Uterus (tissue), 4 donors: ENCODE results near the gene MEF2A. TPM values are rescaled to one million over a fixed set of nuclear protein-coding genes. Genes with fewer than 3 reads are reported as not detected.

ENCODE experiments used
- DNase-seq, 2 donors: peaks; one replicate each; pipeline ENCODE4 v3.0.0-alpha.2; 2019 to 2020
- H3K27ac ChIP-seq, 2 donors: fragments of 200-600 bp; sonication (generic); 1 replicate in 1 of 2; 2 replicates in 1 of 2; pipeline ENCODE4 v1.5.1; 2016 to 2018
- H3K27me3 ChIP-seq, 2 donors: fragments of 200-600 bp; sonication (generic); one replicate each; pipeline ENCODE4 v1.5.1; 2018 to 2019; ENCODE audit warnings: control low read depth in 1 of 2
- H3K36me3 ChIP-seq, 2 donors: fragments of 200-600 bp; sonication (generic); one replicate each; pipeline ENCODE4 v1.5.1; 2019; ENCODE audit warnings: control low read depth in 1 of 2
- H3K4me1 ChIP-seq, 2 donors: fragments of 200-600 bp; sonication (generic); one replicate each; pipeline ENCODE4 v1.5.1; 2018 to 2019; ENCODE audit warnings: control low read depth in 1 of 2
- H3K4me3 ChIP-seq, 2 donors: fragments of 200-600 bp; sonication (generic); 1 replicate in 1 of 2; 2 replicates in 1 of 2; pipeline ENCODE4 v1.5.1; 2018 to 2019; ENCODE audit warnings: mild to moderate bottlenecking in 1 of 2
- H3K9me3 ChIP-seq, 2 donors: fragments of 200-600 bp; sonication (generic); one replicate each; pipeline ENCODE4 v1.5.1; 2019; ENCODE audit warnings: control low read depth in 1 of 2
- POLR2A ChIP-seq, 2 donors: fragments of 450-650 bp; IDR thresholded peaks; one replicate each; pipeline ENCODE4 v1.6.1; 2016; ENCODE audit warnings: antibody characterized with exemption in 2 of 2, mild to moderate bottlenecking in 1 of 2, moderate library complexity in 1 of 2
- intact Hi-C: fragments of 100-400 bp; cut with DNase I; formaldehyde crosslinking; loops from one replicate; pipeline ENCODE4 v1.15.1; 2023; ENCODE audit warnings: low total_unique reads
- total RNA-seq, 4 donors: library from RNA; depleted of rRNA in 3 of 4; stranded (reverse); fragments of >200 nt in 3 of 4; gene quantifications; one replicate each; pipeline versions ENCODE4 v1.1.0 to v1.2.4, GENCODE V29; 2014 to 2023
- TF ChIP-seq, protein P1 (sequence below), 4 experiments: fragments of 200-600 bp in 2 of 4; fragments of 450-650 bp in 2 of 4; sonication (generic) in 2 of 4; IDR thresholded peaks; one replicate each; pipeline ENCODE4 v1.5.1; 2016 to 2019; ENCODE audit warnings: antibody characterized with exemption in 4 of 4, mild to moderate bottlenecking in 2 of 4, moderate library complexity in 1 of 4
- donor health status: DM: yes; HTN: yes; CAD: no.

The MEF2A gene
- total RNA-seq, 4 donors from 2014 or later = 78.6 to 138 (median 105) TPM

GRCh38 chr15:99668533-99669182 is 102.9 kb downstream of the MEF2A start:
- intact Hi-C loops = no loop called here
- Histone ChIP-seq H3K27me3 (no peaks in the 10 kb centered on the region), H3K9me3 (no peaks in the 10 kb centered on the region), H3K4me3 (no peak overlapping the region), H3K36me3 (no peaks in the 10 kb centered on the region), H3K27ac (peak overlapping the region in 1 of 2 donors; percentile 49), H3K4me1 (no peaks in the 10 kb centered on the region)
- no peak for TF ChIP-seq POLR2A (IDR thresholded peaks at IDR 0.05)
- TF ChIP-seq, protein P1, sequence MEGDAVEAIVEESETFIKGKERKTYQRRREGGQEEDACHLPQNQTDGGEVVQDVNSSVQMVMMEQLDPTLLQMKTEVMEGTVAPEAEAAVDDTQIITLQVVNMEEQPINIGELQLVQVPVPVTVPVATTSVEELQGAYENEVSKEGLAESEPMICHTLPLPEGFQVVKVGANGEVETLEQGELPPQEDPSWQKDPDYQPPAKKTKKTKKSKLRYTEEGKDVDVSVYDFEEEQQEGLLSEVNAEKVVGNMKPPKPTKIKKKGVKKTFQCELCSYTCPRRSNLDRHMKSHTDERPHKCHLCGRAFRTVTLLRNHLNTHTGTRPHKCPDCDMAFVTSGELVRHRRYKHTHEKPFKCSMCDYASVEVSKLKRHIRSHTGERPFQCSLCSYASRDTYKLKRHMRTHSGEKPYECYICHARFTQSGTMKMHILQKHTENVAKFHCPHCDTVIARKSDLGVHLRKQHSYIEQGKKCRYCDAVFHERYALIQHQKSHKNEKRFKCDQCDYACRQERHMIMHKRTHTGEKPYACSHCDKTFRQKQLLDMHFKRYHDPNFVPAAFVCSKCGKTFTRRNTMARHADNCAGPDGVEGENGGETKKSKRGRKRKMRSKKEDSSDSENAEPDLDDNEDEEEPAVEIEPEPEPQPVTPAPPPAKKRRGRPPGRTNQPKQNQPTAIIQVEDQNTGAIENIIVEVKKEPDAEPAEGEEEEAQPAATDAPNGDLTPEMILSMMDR (IDR thresholded peaks at IDR 0.05) = no peak
- no peak for DNase-seq

DNA sequence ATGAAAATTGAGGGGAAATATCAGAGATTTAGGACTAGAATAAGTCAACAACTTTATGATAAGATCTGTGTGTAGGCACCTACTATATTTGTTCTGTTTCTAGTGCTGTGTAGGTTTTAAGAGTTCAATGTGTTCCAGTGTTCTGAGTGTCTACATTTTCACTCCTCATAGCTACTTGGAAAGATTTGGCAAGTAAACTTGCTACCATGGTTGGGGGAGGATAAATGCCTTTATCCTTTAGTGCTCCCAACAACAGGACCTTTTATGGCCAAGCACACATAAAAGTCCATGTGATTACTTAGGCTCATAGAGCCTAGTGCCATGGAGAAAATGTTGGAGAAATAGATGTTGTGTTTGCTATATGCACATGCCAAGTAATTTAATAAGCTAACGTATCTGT is 103.5 kb downstream of the MEF2A start:
- Histone ChIP-seq H3K27ac (peak overlapping the region in 1 of 2 donors; percentile 49), H3K27me3 (no peaks in the 10 kb centered on the region), H3K9me3 (no peaks in the 10 kb centered on the region), H3K4me1 (no peaks in the 10 kb centered on the region), H3K36me3 (no peaks in the 10 kb centered on the region), H3K4me3 (no peak overlapping the region)
- intact Hi-C loops = no loop called here
- no peak for DNase-seq
- TF ChIP-seq POLR2A (IDR thresholded peaks at IDR 0.05) = no peak
- TF ChIP-seq, protein P1 (IDR thresholded peaks at IDR 0.05) = no peak

DNA sequence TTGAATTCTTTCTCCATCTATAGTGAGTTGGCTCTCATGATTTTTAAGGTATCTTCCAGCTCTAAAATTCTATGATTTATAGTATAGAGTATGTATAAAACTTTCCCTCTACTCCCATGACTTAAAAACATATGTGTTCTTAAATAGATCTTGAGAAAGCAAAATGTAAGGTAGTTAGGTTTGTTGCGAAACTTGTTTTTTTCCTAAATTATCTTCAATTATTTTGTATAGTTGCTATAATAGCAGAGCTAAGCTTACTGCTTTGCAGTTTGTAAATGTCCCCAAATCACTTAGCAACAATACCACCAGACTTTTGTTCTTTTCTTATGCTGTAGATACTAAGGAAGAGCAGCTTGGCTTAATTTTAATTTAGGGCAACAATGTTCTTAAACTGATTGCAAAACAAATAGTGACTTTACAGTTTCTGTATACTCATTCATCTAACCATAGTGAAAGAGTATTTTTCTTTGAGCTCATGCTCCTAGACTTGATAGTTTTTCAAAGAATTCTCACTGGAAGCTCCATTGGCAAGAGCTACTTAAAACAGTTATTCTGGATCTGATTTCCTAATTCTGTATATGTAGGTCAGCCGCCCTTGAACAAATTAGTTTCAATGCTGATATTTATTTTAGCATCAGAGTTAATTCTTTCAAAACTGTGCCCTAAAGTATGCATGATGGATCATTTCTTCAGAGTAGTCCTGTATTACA is 106.3 kb downstream of the MEF2A start:
- H3K27ac ChIP-seq = no peak overlapping the region
- TF ChIP-seq, protein P1 (IDR thresholded peaks at IDR 0.05) = no peak
- no peak for TF ChIP-seq POLR2A (IDR thresholded peaks at IDR 0.05)
- H3K4me3 ChIP-seq = no peak overlapping the region
- H3K9me3 ChIP-seq = no peaks in the 10 kb centered on the region
- H3K4me1 ChIP-seq = no peaks in the 10 kb centered on the region
- H3K27me3 ChIP-seq = no peaks in the 10 kb centered on the region
- DNase-seq = no peak
- H3K36me3 ChIP-seq = no peaks in the 10 kb centered on the region
- intact Hi-C loops = no loop called here

GRCh38 chr15:99673111-99673510 is 107.3 kb downstream of the MEF2A start:
- no peak overlapping the region for H3K27ac ChIP-seq
- H3K36me3 ChIP-seq = no peaks in the 10 kb centered on the region
- no peak for DNase-seq
- no peaks in the 10 kb centered on the region for H3K27me3 ChIP-seq
- intact Hi-C loops = no loop called here
- no peaks in the 10 kb centered on the region for H3K4me1 ChIP-seq
- TF ChIP-seq POLR2A (IDR thresholded peaks at IDR 0.05) = no peak
- TF ChIP-seq, protein P1 (IDR thresholded peaks at IDR 0.05) = no peak
- no peak overlapping the region for H3K4me3 ChIP-seq
- H3K9me3 ChIP-seq = no peaks in the 10 kb centered on the region

GRCh38 chr15:99674279-99674678 is 108.5 kb downstream of the MEF2A start:
- intact Hi-C loops = no loop called here
- H3K36me3 ChIP-seq = no peaks in the 10 kb centered on the region
- TF ChIP-seq, protein P1 (IDR thresholded peaks at IDR 0.05) = no peak
- TF ChIP-seq POLR2A (IDR thresholded peaks at IDR 0.05) = no peak

More at GRCh38 chr15:99674279-99674678, 108.5 kb downstream of the MEF2A start:
- H3K4me3 ChIP-seq = no peak overlapping the region
- H3K4me1 ChIP-seq = no peaks in the 10 kb centered on the region
- no peaks in the 10 kb centered on the region for H3K9me3 ChIP-seq
- no peak overlapping the region for H3K27ac ChIP-seq
- DNase-seq = no peak
- H3K27me3 ChIP-seq = no peaks in the 10 kb centered on the region
